Panc1 (cell line): Measurements from ENCODE around the gene IGBP1. TPM values are rescaled to one million over a fixed set of nuclear protein-coding genes. Genes with fewer than 3 reads are reported as not detected.
A peak's percentile ranks its signal among the peaks of the same experiment; 100 is the strongest.

Source experiments
- ATAC-seq: fragments of 200-7000 bp; cut with Tn5 transposase; 2 replicates; pipeline ENCODE4 v1.9.1; 2020; ENCODE audit warnings: mild to moderate bottlenecking, moderate library complexity
- Bru-seq: library from RNA; stranded (reverse); fragments of 400-500 nt; gene quantifications from one replicate; lab custom pipeline; 2021; lab: Mats Ljungman, UMichigan
- BruChase-seq, 2 experiments: library from RNA; stranded (reverse); fragments of 400-500 nt; gene quantifications; one replicate each; lab custom pipeline; 2021; lab: Mats Ljungman, UMichigan
- BruUV-seq: library from RNA; stranded (reverse); fragments of 400-500 nt; replicated peaks from 2 replicates; lab custom pipeline; 2021; lab: Mats Ljungman, UMichigan
- CTCF ChIA-PET: fragments of 300-600 bp; sonication (Branson Sonifier 250); formaldehyde crosslinking; loops from one replicate; lab custom pipeline; 2022; ENCODE audit warnings: antibody characterized with exemption; lab: Charles Lee
- POLR2A ChIA-PET: fragments of 300-600 bp; sonication (Branson Sonifier 250); formaldehyde crosslinking; loops from one replicate; lab custom pipeline; 2022; ENCODE audit warnings: antibody characterized with exemption; lab: Charles Lee
- DNase-seq: peaks from one replicate; pipeline ENCODE4 v3.0.0-alpha.2; 2010; ENCODE audit warnings: low read depth, low spot score
- H3K27ac ChIP-seq: 2 replicates; pipeline ENCODE4 v1.5.1; 2011; ENCODE audit warnings: mild to moderate bottlenecking, low read length, inconsistent platforms
- H3K27me3 ChIP-seq: fragments of 200-500 bp; sonication (Bioruptor generic); 2 replicates; pipeline ENCODE4 v1.6.0; 2014; ENCODE audit warnings: low read length, inconsistent platforms; ENCODE audit not compliant: control insufficient read depth, insufficient read depth
- H3K36me3 ChIP-seq: fragments of 200-500 bp; sonication (Bioruptor generic); 2 replicates; pipeline ENCODE4 v1.5.1; 2014; ENCODE audit warnings: inconsistent platforms, mild to moderate bottlenecking, low read length, moderate library complexity; ENCODE audit not compliant: control insufficient read depth, insufficient read depth
- H3K4me1 ChIP-seq: 2 replicates; pipeline ENCODE4 v1.5.1; 2011; ENCODE audit warnings: inconsistent platforms, mild to moderate bottlenecking, low read length, moderate library complexity; ENCODE audit not compliant: control insufficient read depth, insufficient read depth
- H3K4me3 ChIP-seq, 2 experiments: 2 replicates each; pipeline ENCODE4 v1.5.1; 2011 to 2012; ENCODE audit warnings: low read depth in 2 of 2, low read length in 2 of 2, mild to moderate bottlenecking in 2 of 2, inconsistent platforms in 1 of 2, moderate library complexity in 1 of 2
- H3K9me3 ChIP-seq: fragments of 200-500 bp; sonication (Bioruptor generic); 2 replicates; pipeline ENCODE4 v1.5.1; 2014; ENCODE audit warnings: low read depth, mild to moderate bottlenecking, inconsistent platforms, low read length, moderate library complexity; ENCODE audit not compliant: control insufficient read depth, insufficient read depth
- POLR2AphosphoS5 ChIP-seq: IDR thresholded peaks from 2 replicates; pipeline ENCODE4 v1.6.1; 2012; ENCODE audit warnings: mild to moderate bottlenecking, low read depth, low read length, moderate library complexity
- REST ChIP-seq, 2 experiments: IDR thresholded peaks; 2 replicates each; pipeline ENCODE4 v1.6.1; 2011 to 2012; ENCODE audit warnings: low read depth in 2 of 2, control low read depth in 1 of 2, low read length in 1 of 2, mild to moderate bottlenecking in 1 of 2, moderate library complexity in 1 of 2; ENCODE audit not compliant: insufficient read depth in 1 of 2
- SIN3A ChIP-seq: IDR thresholded peaks from 2 replicates; pipeline ENCODE4 v1.6.1; 2012; ENCODE audit warnings: low read depth, mild to moderate bottlenecking, low read length, moderate library complexity, borderline replicate concordance; ENCODE audit not compliant: insufficient read depth
- TCF7L2 ChIP-seq: IDR thresholded peaks from 2 replicates; pipeline ENCODE4 v1.6.1; 2011; ENCODE audit warnings: mild to moderate bottlenecking, low read depth, low read length, inconsistent platforms
- in situ Hi-C: cut with HindIII; loops from 2 replicates; pipeline ENCODE4 v1.10.0; 2016; ENCODE audit warnings: low sequenced_read_pairs, low pct_unique_long_range_greater_than_20kb
- intact Hi-C: fragments of 100-400 bp; cut with micrococcal nuclease; formaldehyde crosslinking; loops from one replicate; pipeline ENCODE4 v1.10.0; 2022; ENCODE audit not compliant: unreplicated experiment
- long read RNA-seq: library from polyadenylated mRNA; unstranded; transcript quantifications from one replicate; pipeline ENCODE4 v2.0.0, GENCODE V29; 2021; ENCODE audit not compliant: unreplicated experiment
- polyA plus RNA-seq: library from polyadenylated mRNA; unstranded; fragments of >200 nt; gene quantifications from one replicate; pipeline ENCODE4 v1.2.1, GENCODE V29; 2012; ENCODE audit warnings: missing spikeins; ENCODE audit not compliant: insufficient read length
- total RNA-seq: library from RNA; stranded (reverse); gene quantifications from one replicate; pipeline ENCODE4 v1.2.1, GENCODE V29; 2021; ENCODE audit not compliant: unreplicated experiment
- TF ChIP-seq, protein P1 (sequence below): fragments of 450-650 bp; IDR thresholded peaks from 2 replicates; pipeline ENCODE4 v1.5.1; 2017; ENCODE audit warnings: mild to moderate bottlenecking

The IGBP1 gene
- total RNA-seq, result 36.9 TPM
- polyA plus RNA-seq, result 37.6 TPM
- Bru-seq, nascent RNA, result percentile 85 among the genes with signal in this experiment
- percentile 76 among the genes with signal in this experiment for BruChase-seq, experiment 1, labeled RNA remaining after a 2-hour chase
- BruChase-seq, experiment 2, labeled RNA remaining after a 6-hour chase, result percentile 81 among the genes with signal in this experiment
- long read RNA-seq, transcript IGBP1-201 (6 exons, 1,862 nt), result major isoform, 38 of 49 reads
- long read RNA-seq, partial matches to known transcripts, result 8 of 49 reads
- long read RNA-seq, other reads (novel, unspliced or antisense), result 2 of 49 reads

DNA sequence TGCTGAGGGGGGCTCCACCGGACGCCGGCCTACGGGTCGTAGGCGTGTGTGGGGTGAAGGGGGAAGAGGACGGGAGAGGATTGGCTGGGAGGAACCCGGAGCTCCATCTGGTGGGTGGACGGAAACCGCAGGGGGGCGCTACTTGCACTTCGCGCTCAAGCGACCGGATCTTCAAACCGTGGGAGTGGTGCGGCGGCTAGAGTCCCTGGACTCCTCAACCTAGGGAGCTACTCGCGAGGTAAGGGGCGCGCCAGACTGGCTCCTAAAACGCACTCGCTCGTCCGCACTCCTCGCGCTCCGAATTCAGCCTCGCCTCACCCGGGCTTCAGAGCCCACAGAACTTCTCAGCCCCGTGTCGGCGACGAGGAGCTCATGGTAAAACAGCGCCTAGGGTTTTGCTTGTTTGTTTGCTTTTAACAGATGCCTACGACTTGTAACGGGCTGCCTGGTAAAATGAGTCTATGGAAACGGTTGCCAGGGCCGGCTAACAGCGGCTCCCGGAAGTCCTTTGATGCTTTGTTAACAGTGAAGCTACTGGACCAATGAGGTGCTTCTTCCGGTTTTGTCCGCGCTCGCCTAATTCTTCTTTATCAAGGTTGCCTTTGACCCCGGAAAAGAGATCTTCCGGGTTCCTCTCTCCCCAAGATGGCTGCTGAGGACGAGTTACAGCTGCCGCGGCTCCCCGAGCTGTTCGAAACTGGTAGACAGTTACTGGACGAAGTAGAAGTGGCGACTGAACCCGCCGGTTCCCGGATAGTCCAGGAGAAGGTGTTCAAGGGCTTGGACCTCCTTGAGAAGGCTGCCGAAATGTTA, at the start of gene IGBP1:
IGBP1 (plus strand) TSS at position 145 of the 813 bp plus-strand sequence; CDS start at position 646, 501 bp downstream.
- CTCF ChIA-PET, result interaction anchor here (0.6 to 1.1 kb wide), 7 partner anchors 37 to 1532 kb away, joined by 3 to 4 read pairs (median 3); no protein-coding TSS in a partner anchor
- POLR2A ChIA-PET, result interaction anchor here (0.6 to 0.8 kb wide), 8 partner anchors 16 to 931 kb away, joined by 3 to 7 read pairs (median 4); no protein-coding TSS in a partner anchor
- Histone ChIP-seq H3K4me1 (peaks cover 8% of the 10 kb centered on the region), H3K9me3 (no peaks in the 10 kb centered on the region), H3K27ac (peak within 1 kb of the TSS; percentile 89), H3K4me3 (peak within 1 kb of the TSS; percentile 92 to 97), H3K27me3 (no peaks in the 10 kb centered on the region), H3K36me3 (no peaks in the 10 kb centered on the region; the same call in 1 of the 2 replicates)
- no TSS peak for BruUV-seq
- peak; percentile 62 for DNase-seq
- intact Hi-C loops, result no loop called here
- in situ Hi-C loops, result no loop called here
- TF ChIP-seq REST (IDR thresholded peaks at IDR 0.05; ENCODE audit: insufficient read depth in 1 of 2, low read depth in 2 of 2, low read length in 1 of 2), result no peak
- TF ChIP-seq TCF7L2, result peak; percentile 95
- TF ChIP-seq POLR2AphosphoS5, result peak; percentile 81
- TF ChIP-seq, protein P1, sequence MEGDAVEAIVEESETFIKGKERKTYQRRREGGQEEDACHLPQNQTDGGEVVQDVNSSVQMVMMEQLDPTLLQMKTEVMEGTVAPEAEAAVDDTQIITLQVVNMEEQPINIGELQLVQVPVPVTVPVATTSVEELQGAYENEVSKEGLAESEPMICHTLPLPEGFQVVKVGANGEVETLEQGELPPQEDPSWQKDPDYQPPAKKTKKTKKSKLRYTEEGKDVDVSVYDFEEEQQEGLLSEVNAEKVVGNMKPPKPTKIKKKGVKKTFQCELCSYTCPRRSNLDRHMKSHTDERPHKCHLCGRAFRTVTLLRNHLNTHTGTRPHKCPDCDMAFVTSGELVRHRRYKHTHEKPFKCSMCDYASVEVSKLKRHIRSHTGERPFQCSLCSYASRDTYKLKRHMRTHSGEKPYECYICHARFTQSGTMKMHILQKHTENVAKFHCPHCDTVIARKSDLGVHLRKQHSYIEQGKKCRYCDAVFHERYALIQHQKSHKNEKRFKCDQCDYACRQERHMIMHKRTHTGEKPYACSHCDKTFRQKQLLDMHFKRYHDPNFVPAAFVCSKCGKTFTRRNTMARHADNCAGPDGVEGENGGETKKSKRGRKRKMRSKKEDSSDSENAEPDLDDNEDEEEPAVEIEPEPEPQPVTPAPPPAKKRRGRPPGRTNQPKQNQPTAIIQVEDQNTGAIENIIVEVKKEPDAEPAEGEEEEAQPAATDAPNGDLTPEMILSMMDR, result peak; percentile 89
- 0 out of 2 replicates have a peak, but pooled peaks have one; percentile 69 for TF ChIP-seq SIN3A
- ATAC-seq, result peak; percentile 95

- Histone ChIP-seq H3K27ac (no peak overlapping the region), H3K36me3 (no peaks in the 10 kb centered on the region), H3K4me3 (no peak overlapping the region), H3K9me3 (no peaks in the 10 kb centered on the region), H3K27me3 (no peaks in the 10 kb centered on the region), H3K4me1 (no peaks in the 10 kb centered on the region)
- BruUV-seq, result no TSS peak
- DNase-seq (no peak), ATAC-seq (no peak)
- intact Hi-C loops (no loop called here), in situ Hi-C loops (no loop called here)
- ChIA-PET POLR2A (no interaction called here), CTCF (no interaction called here)
- TF ChIP-seq SIN3A, result no peak
- no peak for TF ChIP-seq POLR2AphosphoS5
- no peak for TF ChIP-seq TCF7L2
- no peak for TF ChIP-seq REST (IDR thresholded peaks at IDR 0.05; ENCODE audit: insufficient read depth in 1 of 2, low read depth in 2 of 2, low read length in 1 of 2)
- TF ChIP-seq, protein P1, result no peak
Measured at GRCh38 chrX:70084592-70085240, 48.5 kb upstream of the IGBP1 start.
